ENCODE results near the gene TIMM13. TPM values are rescaled to one million over a fixed set of nuclear protein-coding genes. Genes with fewer than 3 reads are reported as not detected.
"Not testable (repeated sequence)": the region's sequence is repeated elsewhere in the genome, so short reads cannot be mapped to it uniquely, and the experiment has no call there.

Gene TIMM13
- total and polyA plus RNA-seq, 2 donors: 17.5 to 72.2 TPM

GRCh38 chr19:2399582-2399981, 27.8 kb downstream of the TIMM13 start:
- no peak overlapping the region for H3K27ac ChIP-seq (ENCODE audit: low read depth)
- H3K4me1 ChIP-seq (ENCODE audit: insufficient read depth): no peaks in the 10 kb centered on the region
- DNase-seq (ENCODE audit: extremely low spot score): no peak
- H3K4me3 ChIP-seq (ENCODE audit: low read depth, low read length): no peak overlapping the region
- no peaks in the 10 kb centered on the region for H3K36me3 ChIP-seq (ENCODE audit: insufficient read depth)
- WGBS: 93% methylated on average over 4 of the region's 4 CpGs

GRCh38 chr19:2398735-2399305, 28.6 kb downstream of the TIMM13 start:
- 74% methylated on average over 14 of the region's 14 CpGs for WGBS

GRCh38 chr19:2397173-2397572, 30.2 kb downstream of the TIMM13 start:
- not testable (repeated sequence) for H3K4me3 ChIP-seq (ENCODE audit: low read depth, low read length); H3K36me3 ChIP-seq (ENCODE audit: insufficient read depth); H3K27ac ChIP-seq (ENCODE audit: low read depth); H3K4me1 ChIP-seq (ENCODE audit: insufficient read depth); DNase-seq (ENCODE audit: extremely low spot score)
- WGBS: 95% methylated on average over 7 of the region's 7 CpGs

More at GRCh38 chr19:2398735-2399305, 28.6 kb downstream of the TIMM13 start:
- Histone ChIP-seq H3K4me1 (ENCODE audit: insufficient read depth) (no peaks in the 10 kb centered on the region), H3K36me3 (ENCODE audit: insufficient read depth) (no peaks in the 10 kb centered on the region), H3K4me3 (ENCODE audit: low read depth, low read length) (no peak overlapping the region), H3K27ac (ENCODE audit: low read depth) (no peak overlapping the region)
- DNase-seq (ENCODE audit: extremely low spot score): no peak

GRCh38 chr19:2395293-2395829, 32.0 kb downstream of the TIMM13 start:
- not testable (repeated sequence) for H3K27ac ChIP-seq (ENCODE audit: low read depth); H3K36me3 ChIP-seq (ENCODE audit: insufficient read depth); H3K4me3 ChIP-seq (ENCODE audit: low read depth, low read length); H3K4me1 ChIP-seq (ENCODE audit: insufficient read depth); DNase-seq (ENCODE audit: extremely low spot score)
- 90% methylated on average over 18 of the region's 18 CpGs for WGBS

GRCh38 chr19:2394442-2395292, 32.7 kb downstream of the TIMM13 start:
- 72% methylated on average over 27 of the region's 27 CpGs for WGBS
- H3K27ac ChIP-seq (ENCODE audit: low read depth): no peak overlapping the region
- H3K36me3 ChIP-seq (ENCODE audit: insufficient read depth): no peaks in the 10 kb centered on the region
- DNase-seq (ENCODE audit: extremely low spot score): no peak
- H3K4me3 ChIP-seq (ENCODE audit: low read depth, low read length): no peak overlapping the region
- H3K4me1 ChIP-seq (ENCODE audit: insufficient read depth): no peaks in the 10 kb centered on the region

GRCh38 chr19:2394054-2394441, 33.3 kb downstream of the TIMM13 start:
- no peaks in the 10 kb centered on the region for H3K36me3 ChIP-seq (ENCODE audit: insufficient read depth)
- 80% methylated on average over 8 of the region's 8 CpGs for WGBS
- no peak overlapping the region for H3K4me3 ChIP-seq (ENCODE audit: low read depth, low read length)
- H3K4me1 ChIP-seq (ENCODE audit: insufficient read depth): no peaks in the 10 kb centered on the region
- no peak overlapping the region for H3K27ac ChIP-seq (ENCODE audit: low read depth)
- no peak for DNase-seq (ENCODE audit: extremely low spot score)

GRCh38 chr19:2392899-2393298, 34.5 kb downstream of the TIMM13 start:
- H3K36me3 ChIP-seq (ENCODE audit: insufficient read depth); H3K4me1 ChIP-seq (ENCODE audit: insufficient read depth); H3K4me3 ChIP-seq (ENCODE audit: low read depth, low read length); H3K27ac ChIP-seq (ENCODE audit: low read depth); DNase-seq (ENCODE audit: extremely low spot score): not testable (repeated sequence)
- 71% methylated on average over 8 of the region's 8 CpGs for WGBS

GRCh38 chr19:2392366-2392765, 35.0 kb downstream of the TIMM13 start:
- H3K4me3 ChIP-seq (ENCODE audit: low read depth, low read length): no peak overlapping the region
- DNase-seq (ENCODE audit: extremely low spot score): no peak
- WGBS: 63% methylated on average over 7 of the region's 7 CpGs

GRCh38 chr19:2391118-2391725, 36.2 kb downstream of the TIMM13 start:
- 7% methylated on average over 10 of the region's 10 CpGs for WGBS

More at GRCh38 chr19:2392366-2392765, 35.0 kb downstream of the TIMM13 start:
- Histone ChIP-seq H3K27ac (ENCODE audit: low read depth) (no peak overlapping the region), H3K4me1 (ENCODE audit: insufficient read depth) (no peaks in the 10 kb centered on the region), H3K36me3 (ENCODE audit: insufficient read depth) (no peaks in the 10 kb centered on the region)

GRCh38 chr19:2389594-2389993, 37.8 kb downstream of the TIMM13 start:
- Histone ChIP-seq H3K4me3 (ENCODE audit: low read depth, low read length) (no peak overlapping the region), H3K4me1 (ENCODE audit: insufficient read depth) (no peaks in the 10 kb centered on the region), H3K36me3 (ENCODE audit: insufficient read depth) (no peaks in the 10 kb centered on the region), H3K27ac (ENCODE audit: low read depth) (no peak overlapping the region)
- no peak for DNase-seq (ENCODE audit: extremely low spot score)
- 84% methylated on average over 21 of the region's 21 CpGs for WGBS

More at GRCh38 chr19:2391118-2391725, 36.2 kb downstream of the TIMM13 start:
- Histone ChIP-seq H3K36me3 (ENCODE audit: insufficient read depth) (no peaks in the 10 kb centered on the region), H3K4me3 (ENCODE audit: low read depth, low read length) (no peak overlapping the region), H3K27ac (ENCODE audit: low read depth) (no peak overlapping the region), H3K4me1 (ENCODE audit: insufficient read depth) (no peaks in the 10 kb centered on the region)
- no peak for DNase-seq (ENCODE audit: extremely low spot score)

GRCh38 chr19:2387367-2388288, 39.8 kb downstream of the TIMM13 start:
- Histone ChIP-seq H3K36me3 (ENCODE audit: insufficient read depth) (no peaks in the 10 kb centered on the region), H3K27ac (ENCODE audit: low read depth) (no peak overlapping the region), H3K4me1 (ENCODE audit: insufficient read depth) (no peaks in the 10 kb centered on the region), H3K4me3 (ENCODE audit: low read depth, low read length) (no peak overlapping the region)
- no peak for DNase-seq (ENCODE audit: extremely low spot score)
- WGBS: 69% methylated on average over 20 of the region's 20 CpGs

GRCh38 chr19:2385053-2385721, 42.2 kb downstream of the TIMM13 start:
- Histone ChIP-seq H3K4me1 (ENCODE audit: insufficient read depth) (no peaks in the 10 kb centered on the region), H3K36me3 (ENCODE audit: insufficient read depth) (no peaks in the 10 kb centered on the region), H3K27ac (ENCODE audit: low read depth) (no peak overlapping the region), H3K4me3 (ENCODE audit: low read depth, low read length) (peak overlapping the region; percentile 3)
- DNase-seq (ENCODE audit: extremely low spot score): no peak
- whole genome bisulfite sequencing: 17% methylated on average over 37 of the region's 37 CpGs

Measured in urinary bladder (tissue), 4 donors.